HepG2 (cell line): Measurements from ENCODE around the gene PPIC. TPM values are rescaled to one million over a fixed set of nuclear protein-coding genes. Genes with fewer than 3 reads are reported as not detected.

Source experiments
- ARID2 ChIP-seq: sonication (generic); formaldehyde crosslinking; IDR thresholded peaks from 2 replicates; pipeline ENCODE4 v1.8.1; 2022; ENCODE audit warnings: mild to moderate bottlenecking, missing genetic modification reagents, borderline replicate concordance
- ATF3 ChIP-seq: sonication (generic); formaldehyde crosslinking; IDR thresholded peaks from 2 replicates; pipeline ENCODE4 v1.4.0; 2020; ENCODE audit warnings: missing genetic modification reagents
- ATF7 ChIP-seq, 2 experiments: fragments of 450-650 bp in 1 of 2; sonication (generic) in 1 of 2; formaldehyde crosslinking in 1 of 2; IDR thresholded peaks; 2 replicates each; pipeline versions ENCODE4 v1.4.0 to v1.6.1; 2016 to 2020; ENCODE audit warnings: antibody characterized with exemption in 1 of 2, mild to moderate bottlenecking in 1 of 2, missing genetic modification reagents in 1 of 2
- BCL6 ChIP-seq: IDR thresholded peaks from 2 replicates; pipeline ENCODE4 v1.6.1; 2016; ENCODE audit warnings: missing genetic modification reagents, missing compliant biosample characterization
- CBX1 ChIP-seq: IDR thresholded peaks from one replicate; pipeline ENCODE4 v1.6.1; 2016; ENCODE audit warnings: antibody characterized with exemption, low read depth
- HDAC2 ChIP-seq: sonication (generic); formaldehyde crosslinking; IDR thresholded peaks from 2 replicates; pipeline ENCODE4 v1.4.0; 2020; ENCODE audit warnings: missing genetic modification reagents
- HMGXB4 ChIP-seq, 2 experiments: sonication (generic) in 1 of 2; formaldehyde crosslinking in 1 of 2; IDR thresholded peaks; 2 replicates each; pipeline versions ENCODE4 v1.4.0 to v1.6.1; 2018 to 2020; ENCODE audit warnings: missing genetic modification reagents in 2 of 2, borderline replicate concordance in 1 of 2, low read depth in 1 of 2, mild to moderate bottlenecking in 1 of 2, missing biosample characterization in 1 of 2
- MBNL3 ChIP-seq: fragments of 250-450 bp; sonication (Bioruptor Pico); conservative IDR thresholded peaks from 2 replicates; pipeline ENCODE4 v1.8.0; 2022; ENCODE audit warnings: mild to moderate bottlenecking, inconsistent platforms
- PHB2 ChIP-seq: fragments of 450-650 bp; IDR thresholded peaks from 2 replicates; pipeline ENCODE4 v1.6.1; 2018; ENCODE audit not compliant: partially characterized antibody
- PRDM10 ChIP-seq: sonication (generic); formaldehyde crosslinking; IDR thresholded peaks from 2 replicates; pipeline ENCODE4 v1.4.0; 2020; ENCODE audit warnings: low read depth, missing genetic modification reagents
- SPEN ChIP-seq: sonication (generic); formaldehyde crosslinking; IDR thresholded peaks from 2 replicates; pipeline ENCODE4 v1.5.1; 2020; ENCODE audit warnings: low read depth, mild to moderate bottlenecking, missing genetic modification reagents
- TFDP2 ChIP-seq: sonication (generic); formaldehyde crosslinking; IDR thresholded peaks from 2 replicates; pipeline ENCODE4 v1.4.0; 2020; ENCODE audit warnings: missing genetic modification reagents
- ZBTB34 ChIP-seq: sonication (generic); formaldehyde crosslinking; IDR thresholded peaks from 2 replicates; pipeline ENCODE4 v1.8.0; 2022; ENCODE audit warnings: mild to moderate bottlenecking, missing genetic modification reagents
- ZBTB46 ChIP-seq: sonication (generic); formaldehyde crosslinking; IDR thresholded peaks from 2 replicates; pipeline ENCODE4 v1.4.0; 2020; ENCODE audit warnings: mild to moderate bottlenecking, missing genetic modification reagents, borderline replicate concordance
- ZFAT ChIP-seq: sonication (generic); formaldehyde crosslinking; conservative IDR thresholded peaks from 2 replicates; pipeline ENCODE4 v1.8.1; 2023; ENCODE audit warnings: missing genetic modification reagents, inconsistent platforms
- ZNF121 ChIP-seq: sonication (generic); formaldehyde crosslinking; IDR thresholded peaks from 2 replicates; pipeline ENCODE4 v1.5.0; 2020; ENCODE audit warnings: mild to moderate bottlenecking, missing genetic modification reagents
- ZNF160 ChIP-seq: sonication (generic); formaldehyde crosslinking; IDR thresholded peaks from 2 replicates; pipeline ENCODE4 v1.8.0; 2022; ENCODE audit warnings: mild to moderate bottlenecking, inconsistent platforms, missing genetic modification reagents
- ZNF572 ChIP-seq: sonication (generic); formaldehyde crosslinking; IDR thresholded peaks from 2 replicates; pipeline ENCODE4 v1.5.1; 2020; ENCODE audit warnings: mild to moderate bottlenecking, missing genetic modification reagents
- polyA plus RNA-seq, 8 experiments: library from polyadenylated mRNA; depleted of rRNA in 3 of 8; stranded (reverse) in 7 of 8; unstranded in 1 of 8; fragments of >200 nt; fragmentation: Illumina TruSeq in 4 of 8; extraction: Trizol in 4 of 8; gene quantifications; 2 replicates each; pipeline versions ENCODE4 v1.2.1 to v1.2.3, GENCODE V29; 2011 to 2016; ENCODE audit warnings: low read depth in 4 of 8, missing spikeins in 1 of 8, mixed read lengths in 1 of 8; ENCODE audit not compliant: insufficient read depth in 1 of 8
- total RNA-seq, 5 experiments: library from RNA; depleted of rRNA; stranded (reverse); fragments of >200 nt; fragmentation: Illumina TruSeq; extraction: Trizol; gene quantifications; 2 replicates each; pipeline ENCODE4 v1.2.3, GENCODE V29; 2016; ENCODE audit warnings: low read depth in 1 of 5

Gene PPIC
- total and polyA plus RNA-seq, 2 of the 13 experiments (the other 11 are each of a cell fraction or from before 2014, with no cell fraction given) = 6.2 to 17.2 TPM

GRCh38 chr5:123036391-123037103 lies at the start of gene PPIC (continued):
- TF ChIP-seq PRDM10 (CRISPR knock-in tag) (no peak), ZBTB46 (CRISPR knock-in tag) (no peak), ARID2 (CRISPR knock-in tag) (peak; percentile 91), TFDP2 (CRISPR knock-in tag) (peak; percentile 62), PHB2 (no peak), ZFAT (no peak), MBNL3 (CRISPR knock-in tag) (no peak), HDAC2 (CRISPR knock-in tag) (peak; percentile 41; the same call in 1 of the 2 replicates), ATF7 (IDR thresholded peaks at IDR 0.05) (no peak), ATF7 (CRISPR knock-in tag; IDR thresholded peaks at IDR 0.05) (no peak), SPEN (CRISPR knock-in tag) (peak; percentile 57; the same call in 1 of the 2 replicates), BCL6 (peak; percentile 66; the same call in 1 of the 2 replicates), ZNF160 (CRISPR knock-in tag) (no peak), CBX1 (peak; percentile 21), ATF3 (CRISPR knock-in tag) (no peak), ZBTB34 (CRISPR knock-in tag) (0 out of 2 replicates have a peak, but pooled peaks have one; percentile 54), ZNF121 (CRISPR knock-in tag) (no peak), HMGXB4 (CRISPR knock-in tag; IDR thresholded peaks at IDR 0.05; ENCODE audit: borderline replicate concordance in 1 of 2, low read depth in 1 of 2) (peak in 1 of 2 experiments; percentile 56; a peak in 1 of 4 replicates), ZNF572 (no peak)
